ENCODE measurements around the gene ONECUT3. TPM values are rescaled to one million over a fixed set of nuclear protein-coding genes. Genes with fewer than 3 reads are reported as not detected.

ONECUT3 gene
- total RNA-seq, 1 donor from 2014 or later: 0.09 TPM

GRCh38 chr19:1817553-1818179, 64.4 kb downstream of the ONECUT3 start:
- H3K4me2 ChIP-seq: no peak overlapping the region
- no peaks in the 10 kb centered on the region for H3K4me1 ChIP-seq
- H3K79me2 ChIP-seq (ENCODE audit: low read depth): no peaks in the 10 kb centered on the region
- H3K27ac ChIP-seq: no peak overlapping the region
- peaks cover 4% of the 10 kb centered on the region for H3K36me3 Mint-ChIP-seq
- no peaks in the 10 kb centered on the region for H3K9me3 ChIP-seq (ENCODE audit: low read depth)
- peaks cover 4% of the 10 kb centered on the region for H3K27me3 Mint-ChIP-seq (ENCODE audit: insufficient read depth, low read depth)
- H3K27me3 ChIP-seq: no peaks in the 10 kb centered on the region
- no peak overlapping the region for H3K4me3 ChIP-seq
- H3K4me3 Mint-ChIP-seq: no peak overlapping the region
- H3K36me3 ChIP-seq: no peaks in the 10 kb centered on the region
- H3F3A ChIP-seq (ENCODE audit: low read depth): no peaks in the 10 kb centered on the region
- H3K9me3 Mint-ChIP-seq: no peaks in the 10 kb centered on the region
- peaks cover 11% of the 10 kb centered on the region for H4K20me1 ChIP-seq (ENCODE audit: low read depth)
- no peak overlapping the region for H3K27ac Mint-ChIP-seq
- no peak overlapping the region for H3K9ac ChIP-seq
- peaks cover 6% of the 10 kb centered on the region for H3K4me1 Mint-ChIP-seq
- H2AFZ ChIP-seq (replicated peaks): no peak overlapping the region
- no peak for DNase-seq (ENCODE audit: low spot score)
- no peak for TF ChIP-seq EZH2phosphoT487 (IDR thresholded peaks at IDR 0.05)
- TF ChIP-seq, protein P1, sequence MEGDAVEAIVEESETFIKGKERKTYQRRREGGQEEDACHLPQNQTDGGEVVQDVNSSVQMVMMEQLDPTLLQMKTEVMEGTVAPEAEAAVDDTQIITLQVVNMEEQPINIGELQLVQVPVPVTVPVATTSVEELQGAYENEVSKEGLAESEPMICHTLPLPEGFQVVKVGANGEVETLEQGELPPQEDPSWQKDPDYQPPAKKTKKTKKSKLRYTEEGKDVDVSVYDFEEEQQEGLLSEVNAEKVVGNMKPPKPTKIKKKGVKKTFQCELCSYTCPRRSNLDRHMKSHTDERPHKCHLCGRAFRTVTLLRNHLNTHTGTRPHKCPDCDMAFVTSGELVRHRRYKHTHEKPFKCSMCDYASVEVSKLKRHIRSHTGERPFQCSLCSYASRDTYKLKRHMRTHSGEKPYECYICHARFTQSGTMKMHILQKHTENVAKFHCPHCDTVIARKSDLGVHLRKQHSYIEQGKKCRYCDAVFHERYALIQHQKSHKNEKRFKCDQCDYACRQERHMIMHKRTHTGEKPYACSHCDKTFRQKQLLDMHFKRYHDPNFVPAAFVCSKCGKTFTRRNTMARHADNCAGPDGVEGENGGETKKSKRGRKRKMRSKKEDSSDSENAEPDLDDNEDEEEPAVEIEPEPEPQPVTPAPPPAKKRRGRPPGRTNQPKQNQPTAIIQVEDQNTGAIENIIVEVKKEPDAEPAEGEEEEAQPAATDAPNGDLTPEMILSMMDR (IDR thresholded peaks at IDR 0.05): no peak
- no peak for TF ChIP-seq EZH2 (IDR thresholded peaks at IDR 0.05)

DNA sequence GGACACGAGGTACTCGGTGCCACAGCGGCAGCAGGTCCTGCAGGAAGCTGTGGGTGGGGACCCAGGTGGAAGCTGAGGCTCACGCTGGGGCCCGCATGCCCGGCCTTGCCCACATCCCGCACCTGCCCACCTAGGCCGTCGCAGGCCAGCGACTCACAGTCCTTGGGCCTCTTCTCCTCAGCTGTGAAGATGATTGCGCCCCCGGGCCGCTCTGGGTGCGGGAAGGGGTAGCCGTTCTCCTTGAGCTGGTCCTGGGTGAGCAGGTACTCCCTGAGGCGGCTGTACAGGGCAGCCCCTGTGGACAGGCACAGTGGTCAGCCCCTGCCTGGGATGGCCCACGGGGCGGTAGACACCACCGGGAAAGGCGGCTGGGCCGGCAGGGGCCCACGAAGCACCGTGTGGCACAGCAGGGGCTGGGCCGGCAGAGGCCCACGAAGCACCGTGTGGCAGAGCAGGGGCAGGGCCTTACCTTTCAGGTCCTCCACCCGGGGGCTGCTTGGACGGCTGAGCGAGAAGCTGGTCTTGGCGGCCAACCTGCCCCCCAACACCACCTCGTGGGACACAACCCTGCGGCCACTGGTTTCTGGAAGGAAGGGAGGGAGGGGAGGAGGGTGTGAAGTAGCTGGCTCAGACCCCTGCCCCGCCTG, 65.4 kb downstream of the ONECUT3 start:
- no peaks in the 10 kb centered on the region for H3K36me3 ChIP-seq

DNA sequence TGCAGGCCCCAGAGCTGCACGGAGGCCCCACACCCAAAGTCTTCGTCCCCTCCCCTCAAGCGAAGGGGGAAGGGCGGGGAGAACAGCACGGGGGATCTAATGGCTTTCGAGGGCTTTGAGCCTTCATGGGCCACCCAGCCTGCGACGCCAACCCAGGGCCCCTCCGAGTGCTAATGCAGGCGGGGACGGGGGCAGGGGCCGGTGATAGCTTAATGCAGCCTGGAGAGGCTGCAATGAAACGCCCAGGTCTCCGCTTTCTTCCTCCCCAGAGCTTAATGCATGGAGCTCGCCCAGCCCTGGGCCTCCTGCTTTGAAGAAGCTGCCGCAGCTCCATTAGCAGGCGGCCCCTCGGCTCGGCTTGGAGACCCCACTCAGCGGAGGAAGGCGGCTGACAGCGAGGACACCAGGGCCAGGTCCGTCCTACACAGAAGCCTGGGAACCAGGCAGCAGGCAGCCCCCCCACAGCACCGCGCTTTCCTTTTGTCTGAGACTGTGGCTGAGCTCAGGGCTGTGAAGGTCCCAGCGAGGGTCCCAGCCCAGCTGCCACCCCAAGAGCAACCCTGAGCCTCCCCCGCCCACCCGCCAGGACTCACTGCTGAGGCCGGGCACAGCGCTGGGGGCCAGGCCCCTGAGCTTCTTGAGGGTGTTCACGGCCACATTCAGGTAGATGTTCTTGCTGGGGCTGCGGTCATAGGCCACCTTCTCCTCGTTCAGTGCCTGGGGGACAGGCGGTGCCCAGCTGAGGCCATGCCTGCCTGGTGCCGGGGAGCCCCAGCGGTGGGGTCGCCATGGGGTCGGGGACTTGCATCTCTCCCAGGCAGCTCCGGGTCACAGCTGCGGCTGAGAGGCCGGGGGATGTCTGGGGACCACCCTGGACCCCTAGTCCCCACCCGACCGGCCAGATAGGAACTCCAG, 66.3 kb downstream of the ONECUT3 start:
- no peaks in the 10 kb centered on the region for H3F3A ChIP-seq (ENCODE audit: low read depth)
- H3K27me3 Mint-ChIP-seq (ENCODE audit: insufficient read depth, low read depth): peaks cover 2% of the 10 kb centered on the region
- H3K9me3 ChIP-seq (ENCODE audit: low read depth): no peaks in the 10 kb centered on the region
- H3K4me1 ChIP-seq: no peaks in the 10 kb centered on the region
- DNase-seq (ENCODE audit: low spot score): no peak
- no peaks in the 10 kb centered on the region for H3K79me2 ChIP-seq (ENCODE audit: low read depth)
- no peaks in the 10 kb centered on the region for H3K27me3 ChIP-seq
- no peak overlapping the region for H3K27ac Mint-ChIP-seq
- H3K27ac ChIP-seq: no peak overlapping the region
- no peaks in the 10 kb centered on the region for H3K9me3 Mint-ChIP-seq
- H3K4me2 ChIP-seq: no peak overlapping the region
- no peak overlapping the region for H2AFZ ChIP-seq (replicated peaks)
- H3K4me1 Mint-ChIP-seq: no peaks in the 10 kb centered on the region
- H4K20me1 ChIP-seq (ENCODE audit: low read depth): peaks cover 10% of the 10 kb centered on the region
- H3K4me3 Mint-ChIP-seq: no peak overlapping the region
- H3K36me3 Mint-ChIP-seq: peaks cover 7% of the 10 kb centered on the region
- TF ChIP-seq EZH2 (IDR thresholded peaks at IDR 0.05): no peak
- TF ChIP-seq, protein P1 (IDR thresholded peaks at IDR 0.05): no peak
- no peak for TF ChIP-seq EZH2phosphoT487 (IDR thresholded peaks at IDR 0.05)
- H3K36me3 ChIP-seq: no peaks in the 10 kb centered on the region
- no peak overlapping the region for H3K9ac ChIP-seq
- H3K4me3 ChIP-seq: no peak overlapping the region

More for the DNA sequence above, 65.4 kb downstream of the ONECUT3 start:
- Histone ChIP-seq H3K9me3 (ENCODE audit: low read depth) (no peaks in the 10 kb centered on the region), H3K4me2 (no peak overlapping the region), H3K27me3 (no peaks in the 10 kb centered on the region), H3K4me1 (no peaks in the 10 kb centered on the region), H4K20me1 (ENCODE audit: low read depth) (peaks cover 7% of the 10 kb centered on the region), H3K4me3 (no peak overlapping the region), H2AFZ (replicated peaks) (no peak overlapping the region), H3K9ac (no peak overlapping the region), H3K27ac (no peak overlapping the region), H3K79me2 (ENCODE audit: low read depth) (no peaks in the 10 kb centered on the region), H3F3A (ENCODE audit: low read depth) (no peaks in the 10 kb centered on the region)
- no peak overlapping the region for H3K4me3 Mint-ChIP-seq
- H3K36me3 Mint-ChIP-seq: peaks cover 4% of the 10 kb centered on the region
- no peak for TF ChIP-seq EZH2phosphoT487 (IDR thresholded peaks at IDR 0.05)
- no peaks in the 10 kb centered on the region for H3K9me3 Mint-ChIP-seq
- DNase-seq (ENCODE audit: low spot score): no peak
- peaks cover 2% of the 10 kb centered on the region for H3K27me3 Mint-ChIP-seq (ENCODE audit: insufficient read depth, low read depth)
- no peak overlapping the region for H3K27ac Mint-ChIP-seq
- no peaks in the 10 kb centered on the region for H3K4me1 Mint-ChIP-seq
